IMR-90 (cell line): ENCODE measurements around the gene MRTFA. TPM values are rescaled to one million over a fixed set of nuclear protein-coding genes. Genes with fewer than 3 reads are reported as not detected.

Experiments
- ATAC-seq: fragments of 200-7000 bp; cut with Tn5 transposase; 2 replicates; pipeline ENCODE4 v1.9.1; 2020; ENCODE audit warnings: low read depth, mild to moderate bottlenecking, moderate library complexity
- BruUV-seq: library from RNA; stranded (reverse); fragments of 400-500 nt; replicated peaks from 2 replicates; lab custom pipeline; 2021; lab: Mats Ljungman, UMichigan
- CTCF ChIA-PET: fragments of 300-600 bp; formaldehyde crosslinking; extraction: SDS; loops from one replicate; lab custom pipeline; 2021; ENCODE audit warnings: antibody characterized with exemption; lab: Yijun Ruan, JAX
- POLR2A ChIA-PET: fragments of 300-600 bp; sonication (Branson Sonifier 250); formaldehyde crosslinking; loops from one replicate; lab custom pipeline; 2022; ENCODE audit warnings: antibody characterized with exemption; ENCODE audit not compliant: unreplicated experiment; lab: Charles Lee
- DNase-seq: peaks from one replicate; pipeline ENCODE4 v3.0.0; 2013
- H2AFZ ChIP-seq: replicated peaks from 2 replicates; pipeline ENCODE3; 2013; ENCODE audit warnings: low read length, mild to moderate bottlenecking; ENCODE audit not compliant: poor library complexity
- H2AK5ac ChIP-seq: 2 replicates; pipeline ENCODE4 v1.6.1; 2013; ENCODE audit warnings: low read depth, low read length, inconsistent platforms
- H2AK9ac ChIP-seq: replicated peaks from 2 replicates; pipeline ENCODE3; 2013; ENCODE audit warnings: mild to moderate bottlenecking, low read depth, low read length, moderate library complexity; ENCODE audit not compliant: poor library complexity
- H2BK120ac ChIP-seq: 2 replicates; pipeline ENCODE4 v1.6.1; 2013; ENCODE audit warnings: low read depth, low read length, inconsistent platforms
- H2BK15ac ChIP-seq: 3 replicates; pipeline ENCODE4 v1.6.1; 2013; ENCODE audit warnings: low read depth, low read length, inconsistent platforms
- H2BK20ac ChIP-seq: 2 replicates; pipeline ENCODE4 v1.6.1; 2013; ENCODE audit warnings: low read depth, mild to moderate bottlenecking, inconsistent platforms, low read length, moderate library complexity
- H2BK5ac ChIP-seq: 2 replicates; pipeline ENCODE4 v1.6.1; 2013; ENCODE audit warnings: mild to moderate bottlenecking, low read depth, low read length, inconsistent platforms; ENCODE audit not compliant: poor library complexity, severe bottlenecking
- H3K14ac ChIP-seq: replicated peaks from 2 replicates; pipeline ENCODE4 v1.6.1; 2013; ENCODE audit warnings: low read depth, low read length, inconsistent platforms
- H3K18ac ChIP-seq: 2 replicates; pipeline ENCODE4 v1.6.1; 2013; ENCODE audit warnings: low read depth, low read length, control low read depth
- H3K23ac ChIP-seq: 2 replicates; pipeline ENCODE4 v1.6.1; 2013; ENCODE audit warnings: low read depth, low read length, inconsistent platforms
- H3K27ac ChIP-seq: 2 replicates; pipeline ENCODE4 v1.5.1; 2013; ENCODE audit warnings: mild to moderate bottlenecking, control low read depth, low read length; ENCODE audit not compliant: insufficient read depth
- H3K27me3 ChIP-seq: 2 replicates; pipeline ENCODE4 v1.6.1; 2013; ENCODE audit warnings: low read length; ENCODE audit not compliant: control insufficient read depth, insufficient read depth
- H3K36me3 ChIP-seq: 2 replicates; pipeline ENCODE4 v1.6.1; 2013; ENCODE audit warnings: low read length, mixed read lengths; ENCODE audit not compliant: control insufficient read depth, insufficient read depth
- H3K4ac ChIP-seq: 2 replicates; pipeline ENCODE4 v1.6.1; 2013; ENCODE audit warnings: low read depth, low read length, inconsistent platforms
- H3K4me1 ChIP-seq: 2 replicates; pipeline ENCODE4 v1.6.1; 2013; ENCODE audit warnings: low read length, mixed read lengths; ENCODE audit not compliant: control insufficient read depth, insufficient read depth
- H3K4me2 ChIP-seq: 2 replicates; pipeline ENCODE4 v1.6.1; 2013; ENCODE audit warnings: low read depth, mild to moderate bottlenecking, control low read depth, low read length, moderate library complexity
- H3K4me3 ChIP-seq: 2 replicates; pipeline ENCODE4 v1.5.1; 2013; ENCODE audit warnings: low read depth, mild to moderate bottlenecking, control low read depth, low read length, moderate library complexity; ENCODE audit not compliant: insufficient read depth
- H3K56ac ChIP-seq: 2 replicates; pipeline ENCODE4 v1.6.1; 2013; ENCODE audit warnings: low read length, inconsistent platforms; ENCODE audit not compliant: insufficient read depth; ENCODE audit errors: extremely low read depth
- H3K79me1 ChIP-seq, 2 experiments: 2 replicates each; pipeline ENCODE4 v1.6.1; 2013; ENCODE audit warnings: low read length in 2 of 2, inconsistent platforms in 1 of 2, low read depth in 1 of 2
- H3K9ac ChIP-seq: 2 replicates; pipeline ENCODE4 v1.6.1; 2013; ENCODE audit warnings: low read depth, low read length, control low read depth
- H3K9me1 ChIP-seq: 2 replicates; pipeline ENCODE4 v1.6.1; 2013; ENCODE audit warnings: low read length, inconsistent platforms; ENCODE audit not compliant: insufficient read depth
- H3K9me3 ChIP-seq: 2 replicates; pipeline ENCODE4 v1.6.1; 2013; ENCODE audit warnings: low read length; ENCODE audit not compliant: control insufficient read depth, insufficient read depth
- H4K20me1 ChIP-seq: 2 replicates; pipeline ENCODE4 v1.6.1; 2013; ENCODE audit warnings: low read length, inconsistent platforms; ENCODE audit not compliant: insufficient read depth
- H4K5ac ChIP-seq: 2 replicates; pipeline ENCODE4 v1.6.1; 2013; ENCODE audit warnings: mild to moderate bottlenecking, low read depth, low read length, control low read depth
- H4K8ac ChIP-seq, 2 experiments: 2 replicates each; pipeline ENCODE4 v1.6.1; 2013; ENCODE audit warnings: low read depth in 2 of 2, low read length in 2 of 2, control low read depth in 1 of 2, inconsistent platforms in 1 of 2
- H4K91ac ChIP-seq: 2 replicates; pipeline ENCODE4 v1.6.1; 2013; ENCODE audit warnings: low read depth, low read length, inconsistent platforms; ENCODE audit not compliant: insufficient read depth
- BHLHE40 ChIP-seq: fragments of 150-350 bp; IDR thresholded peaks from 2 replicates; pipeline ENCODE4 v1.6.1; 2016; ENCODE audit warnings: mild to moderate bottlenecking, low read depth, low read length
- CHD1 ChIP-seq: IDR thresholded peaks from 2 replicates; pipeline ENCODE4 v1.6.1; 2012; ENCODE audit warnings: low read depth, low read length, improper control_type of control experiment
- USF2 ChIP-seq: fragments of 150-350 bp; IDR thresholded peaks from 2 replicates; pipeline ENCODE4 v1.6.1; 2017; ENCODE audit warnings: mild to moderate bottlenecking, antibody characterized with exemption, low read length, low read depth
- WGBS, 2 experiments: methylation state at CpG; one replicate each; pipeline versions ENCODE4 v1.1.5 to v1.1.7; 2013; ENCODE audit warnings: missing lambda C conversion rate in 2 of 2; ENCODE audit not compliant: insufficient read length in 1 of 2; ENCODE audit errors: extremely low coverage in 2 of 2; 5-methylcytosine and 5-hydroxymethylcytosine counted together
- dilution Hi-C: fragments of 300-500 bp; cut with HindIII; formaldehyde crosslinking; loops from one replicate; pipeline ENCODE4 v1.14.3; 2018; ENCODE audit warnings: low sequenced_read_pairs; ENCODE audit not compliant: unreplicated experiment
- in situ Hi-C: fragments of 300-500 bp; cut with MboI; formaldehyde crosslinking; loops from 3 replicates; pipeline ENCODE4 v1.14.3; 2019; ENCODE audit warnings: low sequenced_read_pairs, inconsistent platforms, mixed read lengths
- intact Hi-C: fragments of 100-400 bp; cut with micrococcal nuclease; formaldehyde crosslinking; loops from 2 replicates; pipeline ENCODE4 v1.10.0; 2022
- polyA plus RNA-seq, 3 experiments: library from polyadenylated mRNA; depleted of rRNA; stranded (reverse); fragments of >200 nt; gene quantifications; 2 replicates each; pipeline ENCODE4 v1.2.3, GENCODE V29; 2012; ENCODE audit warnings: low replicate concordance in 1 of 3
- total RNA-seq: library from RNA; depleted of rRNA; stranded (reverse); fragments of >200 nt; gene quantifications from 2 replicates; pipeline ENCODE4 v1.2.3, GENCODE V29; 2012

MRTFA gene
- total and polyA plus RNA-seq, 2 of the 4 experiments (the other 2 are of a cell fraction), result 12.5 to 17.2 TPM

GRCh38 chr22:40602231-40602630 is 34.3 kb downstream of the MRTFA start:
- Histone ChIP-seq H3K27ac (no peak overlapping the region), H2AK5ac (no peak overlapping the region), H3K56ac (no peak overlapping the region), H3K4me3 (no peak overlapping the region), H3K27me3 (no peaks in the 10 kb centered on the region), H4K8ac (no peak overlapping the region), H4K91ac (no peak overlapping the region), H3K4me2 (no peak overlapping the region), H4K5ac (no peak overlapping the region), H3K79me1 (peaks cover 11 to 86% of the 10 kb centered on the region in 2 experiments; a peak in 3 of 4 replicates), H3K14ac (no peak overlapping the region; the same call in 1 of the 2 replicates), H4K20me1 (peaks cover 81% of the 10 kb centered on the region), H2BK20ac (no peak overlapping the region), H2AFZ (no peak overlapping the region), H3K9me3 (no peaks in the 10 kb centered on the region), H3K9ac (no peak overlapping the region), H2AK9ac (no peak overlapping the region), H3K36me3 (no peaks in the 10 kb centered on the region), H3K9me1 (peaks cover 17% of the 10 kb centered on the region), H3K23ac (no peak overlapping the region), H3K4ac (no peak overlapping the region; the same call in 1 of the 2 replicates), H3K18ac (no peak overlapping the region), H2BK120ac (no peak overlapping the region), H2BK5ac (no peak overlapping the region), H3K4me1 (peaks cover 17% of the 10 kb centered on the region), H2BK15ac (no peak overlapping the region)
- intact Hi-C loops, result no loop called here
- BruUV-seq, result no TSS peak
- ChIA-PET POLR2A (no interaction called here), CTCF (no interaction called here)
- ATAC-seq (no peak), DNase-seq (no peak)
- in situ Hi-C loops, result no loop called here
- WGBS, 2 experiments, result no CpG with 5 or more reads among the region's 1 CpG
- TF ChIP-seq CHD1, result no peak
- TF ChIP-seq BHLHE40, result no peak
- no peak for TF ChIP-seq USF2
- dilution Hi-C loops, result no loop called here
